NCI-H748 treated with DMSO at 0.1 percent for 48 hours (cell line): ENCODE results near the gene STT3A.

Source experiments
- DNase-seq: peaks from one replicate; lab custom pipeline; 2025; lab: John Stamatoyannopoulos, UW

Gene STT3A

GRCh38 chr11:125663910-125664309 lies 71.3 kb downstream of the STT3A start:
- DNase-seq = no peak

DNA sequence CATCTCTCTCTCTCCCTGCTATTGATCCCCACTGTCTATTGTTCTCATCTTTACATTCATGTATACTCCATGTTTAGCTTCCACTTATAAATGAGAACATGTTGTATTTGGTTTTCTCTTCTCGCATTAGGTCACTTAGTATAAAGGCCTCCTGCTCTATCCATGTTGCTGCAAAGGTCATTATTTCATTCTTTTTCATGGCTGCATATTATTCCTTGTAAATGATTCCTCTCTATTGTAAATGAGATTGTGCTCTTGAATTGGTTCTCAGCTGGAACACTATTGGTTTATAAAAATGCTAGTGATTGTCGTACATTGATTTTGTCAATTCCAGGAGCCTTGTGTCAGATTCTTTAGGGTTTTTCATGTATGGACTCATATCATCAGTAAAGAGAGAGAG lies 74.5 kb downstream of the STT3A start:
- no peak for DNase-seq

GRCh38 chr11:125670172-125670571 lies 77.5 kb downstream of the STT3A start:
- DNase-seq = no peak

GRCh38 chr11:125671561-125671960 lies 78.9 kb downstream of the STT3A start:
- no peak for DNase-seq
